ENCODE data around the gene TMEM178B.

TMEM178B gene

DNA sequence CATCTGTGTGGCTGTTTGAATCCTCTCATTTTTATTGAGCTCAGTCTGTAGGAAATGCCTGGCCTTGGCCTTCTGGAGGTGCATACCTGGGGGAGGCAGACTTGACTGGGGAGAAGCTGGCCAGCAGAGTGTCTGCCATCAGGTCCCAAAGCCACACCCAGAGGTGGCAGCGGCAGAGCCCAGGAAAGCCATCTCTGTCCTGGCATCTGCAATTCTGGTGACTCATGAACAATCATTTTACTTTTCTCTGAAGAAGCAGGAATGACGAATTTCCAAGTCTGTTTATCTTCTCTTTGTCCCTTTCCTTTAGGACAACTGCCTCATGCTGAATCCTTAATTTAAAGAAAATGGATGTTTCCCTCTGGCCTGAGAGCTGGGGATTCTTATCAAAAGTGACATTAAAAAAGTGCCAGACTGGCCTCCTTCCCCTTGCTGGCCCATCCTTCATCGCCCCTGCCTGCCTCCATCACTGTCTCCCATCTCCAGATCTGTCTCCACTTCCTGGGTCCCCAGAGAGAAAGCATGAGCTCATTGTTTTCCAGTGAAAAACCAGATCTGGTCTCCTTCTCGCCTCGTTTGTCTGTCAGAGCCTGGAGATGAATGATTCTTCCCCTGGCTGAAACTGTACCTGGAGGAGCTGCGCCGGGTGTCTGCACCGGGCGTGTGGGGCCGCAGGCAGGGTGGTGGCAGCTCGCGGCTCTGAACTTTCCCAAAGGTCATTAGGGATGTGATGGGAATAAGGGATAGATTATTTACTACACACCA, 124.5 kb downstream of the TMEM178B start:
- no peak overlapping the region for H3K4me3 ChIP-seq (replicated peaks; ENCODE audit: low read depth, low read length)
- DNase-seq (ENCODE audit: low read depth), result no peak
- TF ChIP-seq CTCF (IDR thresholded peaks at IDR 0.05; ENCODE audit: low read length, missing control alignments), result no peak

- no peak for TF ChIP-seq CTCF (IDR thresholded peaks at IDR 0.05; ENCODE audit: low read length, missing control alignments)
- no peak overlapping the region for H3K4me3 ChIP-seq (replicated peaks; ENCODE audit: low read depth, low read length)
- no peak for DNase-seq (ENCODE audit: low read depth)
Measured at GRCh38 chr7:141200191-141201108, 126.6 kb downstream of the TMEM178B start.

- no peak for TF ChIP-seq CTCF (IDR thresholded peaks at IDR 0.05; ENCODE audit: low read length, missing control alignments)
- no peak for DNase-seq (ENCODE audit: low read depth)
- H3K4me3 ChIP-seq (replicated peaks; ENCODE audit: low read depth, low read length), result no peak overlapping the region
Measured at GRCh38 chr7:141201145-141201885, 127.5 kb downstream of the TMEM178B start.

DNA sequence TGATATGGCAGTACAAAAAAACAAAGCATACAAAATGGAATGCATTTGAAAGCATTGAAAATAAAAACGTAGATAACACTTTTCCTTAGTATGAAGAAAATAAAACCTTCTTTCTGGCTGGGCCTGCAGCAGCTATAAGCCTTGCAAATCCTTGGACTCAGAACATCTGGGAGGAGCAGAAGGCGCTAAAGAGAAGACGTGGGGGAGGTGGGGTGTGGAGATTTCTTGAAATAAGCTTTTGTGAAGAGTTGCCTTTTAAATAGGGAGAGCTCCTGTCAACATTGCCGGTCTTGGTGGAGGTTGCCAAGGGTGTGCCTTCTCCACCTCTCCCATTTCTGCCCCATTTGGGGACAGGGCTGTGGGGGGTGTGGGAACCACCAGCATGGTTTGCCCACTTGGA, 128.7 kb downstream of the TMEM178B start:
- no peak for DNase-seq (ENCODE audit: low read depth)
- no peak for TF ChIP-seq CTCF (IDR thresholded peaks at IDR 0.05; ENCODE audit: low read length, missing control alignments)
- no peak overlapping the region for H3K4me3 ChIP-seq (replicated peaks; ENCODE audit: low read depth, low read length)

GRCh38 chr7:141203177-141203576, 129.3 kb downstream of the TMEM178B start:
- DNase-seq (ENCODE audit: low read depth), result no peak
- no peak for TF ChIP-seq CTCF (IDR thresholded peaks at IDR 0.05; ENCODE audit: low read length, missing control alignments)
- no peak overlapping the region for H3K4me3 ChIP-seq (replicated peaks; ENCODE audit: low read depth, low read length)

- H3K4me3 ChIP-seq (replicated peaks; ENCODE audit: low read depth, low read length), result no peak overlapping the region
- DNase-seq (ENCODE audit: low read depth), result no peak
- no peak for TF ChIP-seq CTCF (IDR thresholded peaks at IDR 0.05; ENCODE audit: low read length, missing control alignments)
Measured at GRCh38 chr7:141203586-141203985, 129.7 kb downstream of the TMEM178B start.
